Measurements from ENCODE around the gene ANKRD18B.

GRCh38 chr9:33480106-33480505 lies 43.9 kb upstream of the ANKRD18B start:
- TF ChIP-seq, protein P1, sequence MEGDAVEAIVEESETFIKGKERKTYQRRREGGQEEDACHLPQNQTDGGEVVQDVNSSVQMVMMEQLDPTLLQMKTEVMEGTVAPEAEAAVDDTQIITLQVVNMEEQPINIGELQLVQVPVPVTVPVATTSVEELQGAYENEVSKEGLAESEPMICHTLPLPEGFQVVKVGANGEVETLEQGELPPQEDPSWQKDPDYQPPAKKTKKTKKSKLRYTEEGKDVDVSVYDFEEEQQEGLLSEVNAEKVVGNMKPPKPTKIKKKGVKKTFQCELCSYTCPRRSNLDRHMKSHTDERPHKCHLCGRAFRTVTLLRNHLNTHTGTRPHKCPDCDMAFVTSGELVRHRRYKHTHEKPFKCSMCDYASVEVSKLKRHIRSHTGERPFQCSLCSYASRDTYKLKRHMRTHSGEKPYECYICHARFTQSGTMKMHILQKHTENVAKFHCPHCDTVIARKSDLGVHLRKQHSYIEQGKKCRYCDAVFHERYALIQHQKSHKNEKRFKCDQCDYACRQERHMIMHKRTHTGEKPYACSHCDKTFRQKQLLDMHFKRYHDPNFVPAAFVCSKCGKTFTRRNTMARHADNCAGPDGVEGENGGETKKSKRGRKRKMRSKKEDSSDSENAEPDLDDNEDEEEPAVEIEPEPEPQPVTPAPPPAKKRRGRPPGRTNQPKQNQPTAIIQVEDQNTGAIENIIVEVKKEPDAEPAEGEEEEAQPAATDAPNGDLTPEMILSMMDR (conservative IDR thresholded peaks at IDR 0.05; ENCODE audit: low read depth, low read length) = no peak
- TF ChIP-seq EZH2phosphoT487 (IDR thresholded peaks at IDR 0.05; ENCODE audit: borderline replicate concordance, low read length) = no peak
